Activated T-cell treated with anti-CD3 and anti-CD28 coated beads for 1 hour (primary cell): ENCODE measurements around the gene KAZN.

Experiments used
- DNase-seq: peaks from one replicate; pipeline ENCODE4 v3.0.0-alpha.2; 2020; ENCODE audit warnings: low read depth

The KAZN gene

GRCh38 chr1:14913482-14914177, 315.1 kb downstream of the KAZN start:
- DNase-seq: no peak

- DNase-seq: no peak
Measured at GRCh38 chr1:14914351-14914988, 316.0 kb downstream of the KAZN start.

- peak; percentile 16 for DNase-seq
Measured at GRCh38 chr1:14915356-14916054, 317.0 kb downstream of the KAZN start.

GRCh38 chr1:14919289-14919688, 320.8 kb downstream of the KAZN start:
- DNase-seq: no peak

GRCh38 chr1:14919751-14920150, 321.3 kb downstream of the KAZN start:
- no peak for DNase-seq

GRCh38 chr1:14921057-14921456, 322.6 kb downstream of the KAZN start:
- no peak for DNase-seq

- DNase-seq: no peak
Measured at GRCh38 chr1:14922942-14923726, 324.6 kb downstream of the KAZN start.

- DNase-seq: peak; percentile 5
Measured at GRCh38 chr1:14923727-14924452, 325.4 kb downstream of the KAZN start.

- DNase-seq: no peak
Measured at GRCh38 chr1:14924455-14925331, 326.2 kb downstream of the KAZN start.

- DNase-seq: no peak
Measured at GRCh38 chr1:14925336-14926136, 327.1 kb downstream of the KAZN start.

- no peak for DNase-seq
Measured at GRCh38 chr1:14926229-14926628, 327.7 kb downstream of the KAZN start.

- no peak for DNase-seq
Measured at GRCh38 chr1:14926818-14927575, 328.5 kb downstream of the KAZN start.

- no peak for DNase-seq
Measured at GRCh38 chr1:14928412-14928811, 329.9 kb downstream of the KAZN start.

GRCh38 chr1:14928886-14929546, 330.5 kb downstream of the KAZN start:
- no peak for DNase-seq

GRCh38 chr1:14929547-14930246, 331.2 kb downstream of the KAZN start:
- DNase-seq: no peak

- DNase-seq: no peak
Measured at GRCh38 chr1:14930247-14930965, 331.9 kb downstream of the KAZN start.

- no peak for DNase-seq
Measured at GRCh38 chr1:14932034-14932638, 333.7 kb downstream of the KAZN start.
